ENCODE data around the gene GPR6.

GPR6 gene

DNA sequence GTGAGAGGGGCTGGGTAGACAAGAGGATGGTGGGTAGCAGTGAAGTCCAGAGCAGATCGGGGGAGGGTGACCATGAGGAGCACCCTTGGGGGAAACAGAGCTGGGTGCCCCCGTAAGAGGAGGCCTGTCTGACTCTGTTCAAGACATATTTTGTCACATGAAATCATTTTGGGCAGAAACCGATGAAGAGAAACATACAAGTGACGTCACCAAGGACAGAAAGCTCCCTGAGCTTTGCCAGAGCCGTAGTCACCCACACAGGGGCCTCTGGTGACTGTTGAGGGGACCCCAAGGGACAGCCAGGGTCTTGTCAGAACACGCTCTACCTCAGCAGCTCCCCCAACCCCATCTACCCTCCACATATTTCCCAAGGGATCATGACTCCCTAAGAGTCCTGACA is 39.2 kb downstream of the GPR6 start:
- ChIA-PET POLR2A (no interaction called here), CTCF (interaction anchor here (1.3 to 2.8 kb wide), 3 partner anchors 10 to 22 kb away, joined by 3 to 16 read pairs (median 6); no protein-coding TSS in a partner anchor)
- DNase-seq (ENCODE audit: extremely low spot score), result no peak
- TF ChIP-seq, protein P1, sequence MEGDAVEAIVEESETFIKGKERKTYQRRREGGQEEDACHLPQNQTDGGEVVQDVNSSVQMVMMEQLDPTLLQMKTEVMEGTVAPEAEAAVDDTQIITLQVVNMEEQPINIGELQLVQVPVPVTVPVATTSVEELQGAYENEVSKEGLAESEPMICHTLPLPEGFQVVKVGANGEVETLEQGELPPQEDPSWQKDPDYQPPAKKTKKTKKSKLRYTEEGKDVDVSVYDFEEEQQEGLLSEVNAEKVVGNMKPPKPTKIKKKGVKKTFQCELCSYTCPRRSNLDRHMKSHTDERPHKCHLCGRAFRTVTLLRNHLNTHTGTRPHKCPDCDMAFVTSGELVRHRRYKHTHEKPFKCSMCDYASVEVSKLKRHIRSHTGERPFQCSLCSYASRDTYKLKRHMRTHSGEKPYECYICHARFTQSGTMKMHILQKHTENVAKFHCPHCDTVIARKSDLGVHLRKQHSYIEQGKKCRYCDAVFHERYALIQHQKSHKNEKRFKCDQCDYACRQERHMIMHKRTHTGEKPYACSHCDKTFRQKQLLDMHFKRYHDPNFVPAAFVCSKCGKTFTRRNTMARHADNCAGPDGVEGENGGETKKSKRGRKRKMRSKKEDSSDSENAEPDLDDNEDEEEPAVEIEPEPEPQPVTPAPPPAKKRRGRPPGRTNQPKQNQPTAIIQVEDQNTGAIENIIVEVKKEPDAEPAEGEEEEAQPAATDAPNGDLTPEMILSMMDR (IDR thresholded peaks at IDR 0.05; ENCODE audit: control extremely low read depth, extremely low read depth, low read depth, missing control alignments), result no peak

DNA sequence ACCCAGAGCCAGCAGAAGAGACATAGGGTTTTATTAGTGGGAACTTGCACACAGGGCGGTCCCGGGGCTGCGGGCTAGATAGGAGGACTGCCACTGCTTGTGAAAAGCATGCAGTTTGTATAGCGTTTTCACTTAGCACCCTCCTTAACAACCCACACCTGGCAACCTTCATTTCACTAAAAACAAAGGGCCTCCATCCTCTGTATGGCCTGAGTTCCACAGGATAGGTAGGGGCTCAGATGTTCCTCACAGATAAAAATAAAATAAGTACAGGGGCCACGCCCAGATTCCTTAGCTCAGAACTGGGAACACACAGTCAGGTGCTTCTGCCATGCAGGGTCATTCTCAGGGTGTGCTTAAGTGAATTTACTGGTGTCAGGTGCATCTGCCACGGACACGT is 39.8 kb downstream of the GPR6 start:
- CTCF ChIA-PET, result interaction anchor here (1.3 to 1.4 kb wide), 2 partner anchors 9 to 15 kb away, joined by 3 to 6 read pairs; no protein-coding TSS in a partner anchor
- TF ChIP-seq, protein P1 (IDR thresholded peaks at IDR 0.05; ENCODE audit: control extremely low read depth, extremely low read depth, low read depth, missing control alignments), result no peak
- DNase-seq (ENCODE audit: extremely low spot score), result no peak
- POLR2A ChIA-PET, result no interaction called here

DNA sequence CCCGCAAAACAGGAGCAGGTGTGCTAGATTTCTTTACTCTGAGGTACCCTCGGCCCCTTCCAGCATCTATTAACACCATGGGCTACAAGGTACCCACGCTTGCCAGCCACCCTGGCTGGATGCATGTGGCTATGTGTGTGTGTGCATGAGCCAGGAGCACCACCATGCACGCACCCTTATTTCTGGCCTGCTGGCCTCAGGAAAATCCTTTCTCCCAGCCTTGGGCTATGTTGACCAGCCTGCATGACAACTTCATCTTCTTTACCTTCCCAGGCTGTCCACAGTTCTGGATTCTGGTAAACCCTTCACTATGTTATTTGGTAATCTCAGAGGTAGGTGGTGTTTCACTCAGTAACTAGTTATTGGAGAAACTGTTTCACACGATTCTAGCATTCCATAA is 40.4 kb downstream of the GPR6 start:
- TF ChIP-seq, protein P1 (IDR thresholded peaks at IDR 0.05; ENCODE audit: control extremely low read depth, extremely low read depth, low read depth, missing control alignments), result no peak
- ChIA-PET POLR2A (no interaction called here), CTCF (interaction anchor here (1.3 to 4.0 kb wide), 2 partner anchors 15 to 21 kb away, joined by 3 to 24 read pairs; no protein-coding TSS in a partner anchor)
- no peak for DNase-seq (ENCODE audit: extremely low spot score)

DNA sequence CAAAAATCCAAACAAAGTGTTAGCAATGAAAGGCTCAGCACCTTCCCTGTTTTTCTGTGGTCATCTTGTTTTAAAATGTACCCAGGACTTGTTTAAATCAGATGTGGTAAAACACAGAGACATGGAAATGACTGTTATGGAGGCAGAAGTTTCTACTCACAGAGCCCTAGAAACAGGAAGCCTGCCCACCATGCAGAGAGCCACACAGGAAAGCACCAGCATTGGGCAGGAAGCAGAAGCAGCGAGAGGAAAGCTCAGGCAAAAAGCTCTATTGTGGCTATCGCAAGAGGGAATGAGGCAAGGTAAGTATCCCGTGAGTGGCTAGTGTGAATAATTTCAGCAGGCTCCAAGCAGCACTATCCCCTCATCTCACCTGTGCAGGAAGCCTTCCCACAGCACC is 42.8 kb downstream of the GPR6 start:
- DNase-seq (ENCODE audit: extremely low spot score), result no peak
- TF ChIP-seq, protein P1 (IDR thresholded peaks at IDR 0.05; ENCODE audit: control extremely low read depth, extremely low read depth, low read depth, missing control alignments), result no peak
- ChIA-PET POLR2A (no interaction called here), CTCF (interaction anchor here (4.0 kb wide), 1 partner anchor 19 kb away, joined by 24 read pairs; no protein-coding TSS in a partner anchor)

DNA sequence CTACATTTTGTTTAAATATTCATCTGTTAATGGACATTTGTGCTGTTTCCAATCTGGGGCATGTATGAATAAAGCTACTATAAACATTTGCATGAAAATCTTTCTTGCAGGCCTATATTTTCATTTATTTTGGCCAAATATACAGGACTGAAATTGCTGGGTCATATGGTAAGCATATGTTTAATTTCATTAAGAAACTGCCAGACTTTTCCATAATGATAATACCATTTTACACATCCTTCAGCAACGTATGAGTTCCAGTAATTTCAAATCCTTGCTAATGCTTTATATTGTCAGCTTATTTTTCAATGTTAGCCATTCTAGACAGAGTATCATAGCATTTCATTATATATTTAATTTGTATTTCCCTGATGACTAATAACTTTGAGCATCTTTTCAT is 51.0 kb downstream of the GPR6 start:
- no peak for DNase-seq (ENCODE audit: extremely low spot score)
- ChIA-PET CTCF (interaction anchor here (6.5 kb wide), 1 partner anchor 10 kb away, joined by 54 read pairs; no protein-coding TSS in a partner anchor), POLR2A (no interaction called here)
- TF ChIP-seq, protein P1 (IDR thresholded peaks at IDR 0.05; ENCODE audit: control extremely low read depth, extremely low read depth, low read depth, missing control alignments), result no peak
